Fibroblast of mammary gland (primary cell): ENCODE data around the gene PAQR7.

ENCODE experiments used
- DNase-seq: peaks from one replicate; pipeline ENCODE4 v3.0.0-alpha.2; 2010; ENCODE audit warnings: low read depth
- H3K4me3 ChIP-seq: 2 replicates; pipeline ENCODE4 v1.5.1; 2011; ENCODE audit warnings: low read depth, mild to moderate bottlenecking, low read length, moderate library complexity; ENCODE audit not compliant: control insufficient read depth
- TF ChIP-seq, protein P1 (sequence below): conservative IDR thresholded peaks from 2 replicates; pipeline ENCODE4 v1.5.1; 2011; ENCODE audit warnings: low read depth, low read length, inconsistent platforms; ENCODE audit not compliant: control insufficient read depth, insufficient read depth

The PAQR7 gene

GRCh38 chr1:25813734-25814471, 61.6 kb downstream of the PAQR7 start:
- DNase-seq, result no peak
- H3K4me3 ChIP-seq, result no peak overlapping the region
- TF ChIP-seq, protein P1, sequence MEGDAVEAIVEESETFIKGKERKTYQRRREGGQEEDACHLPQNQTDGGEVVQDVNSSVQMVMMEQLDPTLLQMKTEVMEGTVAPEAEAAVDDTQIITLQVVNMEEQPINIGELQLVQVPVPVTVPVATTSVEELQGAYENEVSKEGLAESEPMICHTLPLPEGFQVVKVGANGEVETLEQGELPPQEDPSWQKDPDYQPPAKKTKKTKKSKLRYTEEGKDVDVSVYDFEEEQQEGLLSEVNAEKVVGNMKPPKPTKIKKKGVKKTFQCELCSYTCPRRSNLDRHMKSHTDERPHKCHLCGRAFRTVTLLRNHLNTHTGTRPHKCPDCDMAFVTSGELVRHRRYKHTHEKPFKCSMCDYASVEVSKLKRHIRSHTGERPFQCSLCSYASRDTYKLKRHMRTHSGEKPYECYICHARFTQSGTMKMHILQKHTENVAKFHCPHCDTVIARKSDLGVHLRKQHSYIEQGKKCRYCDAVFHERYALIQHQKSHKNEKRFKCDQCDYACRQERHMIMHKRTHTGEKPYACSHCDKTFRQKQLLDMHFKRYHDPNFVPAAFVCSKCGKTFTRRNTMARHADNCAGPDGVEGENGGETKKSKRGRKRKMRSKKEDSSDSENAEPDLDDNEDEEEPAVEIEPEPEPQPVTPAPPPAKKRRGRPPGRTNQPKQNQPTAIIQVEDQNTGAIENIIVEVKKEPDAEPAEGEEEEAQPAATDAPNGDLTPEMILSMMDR, result no peak

DNA sequence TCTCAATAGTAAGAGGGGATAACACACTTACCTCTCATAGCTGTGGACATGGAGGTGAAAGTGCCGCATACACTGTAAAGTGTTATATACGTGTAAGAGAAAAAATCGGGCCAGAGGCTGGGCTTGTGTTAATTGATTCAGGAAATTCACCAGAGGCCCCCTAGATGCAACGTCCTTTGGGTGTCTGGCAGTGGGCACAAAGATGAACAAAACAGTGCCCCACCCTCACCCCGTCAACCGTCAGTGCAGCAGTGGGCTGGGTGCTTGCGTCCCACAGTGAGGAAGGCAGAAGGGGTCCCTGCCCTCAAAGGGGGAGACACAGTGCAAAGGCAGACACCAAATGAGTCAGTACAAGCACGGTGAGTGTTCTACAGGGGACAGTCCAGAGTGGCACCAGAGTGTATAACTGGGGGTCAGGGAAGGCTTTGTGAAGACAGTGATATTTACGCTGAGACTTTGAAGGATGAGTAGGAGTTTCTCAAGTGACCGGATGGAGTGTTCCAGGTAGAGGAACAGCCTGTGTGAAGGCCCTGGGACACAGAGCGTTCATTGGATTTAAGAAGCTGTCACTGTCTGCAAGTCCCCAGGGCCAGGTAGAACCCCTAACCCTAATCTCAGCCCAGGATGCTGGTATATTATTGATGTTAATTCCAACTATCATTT, 62.3 kb downstream of the PAQR7 start:
- no peak for DNase-seq
- TF ChIP-seq, protein P1, result no peak
- no peak overlapping the region for H3K4me3 ChIP-seq
